ENCODE results near the gene KLF11.

Gene KLF11

DNA sequence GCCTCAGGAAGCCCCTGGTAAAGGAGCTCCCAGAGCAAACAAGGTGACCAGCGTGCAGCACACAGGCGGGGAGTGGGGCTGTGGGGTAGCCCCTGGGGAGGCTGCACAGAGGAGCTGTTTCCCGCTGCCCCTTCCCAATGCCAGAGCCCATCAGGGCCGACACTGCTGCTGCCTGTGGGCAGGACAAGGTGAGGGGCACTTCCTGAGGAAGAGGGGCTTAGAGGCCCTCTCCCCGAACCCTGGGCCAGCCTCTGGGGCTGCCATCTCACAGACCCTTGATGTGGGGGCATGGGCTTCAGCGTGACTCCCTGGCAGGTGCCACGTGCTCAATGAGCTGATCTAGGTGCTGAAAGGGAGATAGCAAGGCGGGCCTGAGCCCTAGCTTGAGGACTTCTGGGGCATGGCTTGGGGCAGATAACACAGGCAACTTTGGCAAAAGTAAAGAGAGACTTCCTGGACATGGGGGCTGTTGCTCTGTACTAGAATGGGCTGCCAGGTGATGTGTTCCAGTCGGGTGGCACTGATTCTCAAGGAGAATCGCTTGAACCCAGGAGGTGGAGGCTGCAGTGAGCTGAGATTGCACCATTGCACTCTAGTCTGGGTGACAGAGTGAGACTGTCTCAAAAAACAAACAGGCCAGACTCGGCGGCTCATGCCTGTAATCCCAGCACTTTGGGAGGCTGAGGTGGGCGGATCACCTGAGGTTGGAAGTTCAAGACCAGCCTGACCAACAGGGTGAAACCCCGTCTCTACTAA lies 9.9 kb upstream of the KLF11 start:
- Histone ChIP-seq H3K27me3 (ENCODE audit: insufficient read depth, low read depth, severe bottlenecking) (no peaks in the 10 kb centered on the region), H3K4me3 (ENCODE audit: low read depth, low read length) (no peak overlapping the region), H3K9me3 (ENCODE audit: severe bottlenecking) (no peaks in the 10 kb centered on the region), H3K27ac (peak overlapping the region; percentile 8; the same call in 1 of the 2 replicates), H3K36me3 (no peaks in the 10 kb centered on the region)
- no peak for DNase-seq
- TF ChIP-seq, protein P1, sequence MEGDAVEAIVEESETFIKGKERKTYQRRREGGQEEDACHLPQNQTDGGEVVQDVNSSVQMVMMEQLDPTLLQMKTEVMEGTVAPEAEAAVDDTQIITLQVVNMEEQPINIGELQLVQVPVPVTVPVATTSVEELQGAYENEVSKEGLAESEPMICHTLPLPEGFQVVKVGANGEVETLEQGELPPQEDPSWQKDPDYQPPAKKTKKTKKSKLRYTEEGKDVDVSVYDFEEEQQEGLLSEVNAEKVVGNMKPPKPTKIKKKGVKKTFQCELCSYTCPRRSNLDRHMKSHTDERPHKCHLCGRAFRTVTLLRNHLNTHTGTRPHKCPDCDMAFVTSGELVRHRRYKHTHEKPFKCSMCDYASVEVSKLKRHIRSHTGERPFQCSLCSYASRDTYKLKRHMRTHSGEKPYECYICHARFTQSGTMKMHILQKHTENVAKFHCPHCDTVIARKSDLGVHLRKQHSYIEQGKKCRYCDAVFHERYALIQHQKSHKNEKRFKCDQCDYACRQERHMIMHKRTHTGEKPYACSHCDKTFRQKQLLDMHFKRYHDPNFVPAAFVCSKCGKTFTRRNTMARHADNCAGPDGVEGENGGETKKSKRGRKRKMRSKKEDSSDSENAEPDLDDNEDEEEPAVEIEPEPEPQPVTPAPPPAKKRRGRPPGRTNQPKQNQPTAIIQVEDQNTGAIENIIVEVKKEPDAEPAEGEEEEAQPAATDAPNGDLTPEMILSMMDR (IDR thresholded peaks at IDR 0.05; ENCODE audit: low read depth, low read length), result no peak

DNA sequence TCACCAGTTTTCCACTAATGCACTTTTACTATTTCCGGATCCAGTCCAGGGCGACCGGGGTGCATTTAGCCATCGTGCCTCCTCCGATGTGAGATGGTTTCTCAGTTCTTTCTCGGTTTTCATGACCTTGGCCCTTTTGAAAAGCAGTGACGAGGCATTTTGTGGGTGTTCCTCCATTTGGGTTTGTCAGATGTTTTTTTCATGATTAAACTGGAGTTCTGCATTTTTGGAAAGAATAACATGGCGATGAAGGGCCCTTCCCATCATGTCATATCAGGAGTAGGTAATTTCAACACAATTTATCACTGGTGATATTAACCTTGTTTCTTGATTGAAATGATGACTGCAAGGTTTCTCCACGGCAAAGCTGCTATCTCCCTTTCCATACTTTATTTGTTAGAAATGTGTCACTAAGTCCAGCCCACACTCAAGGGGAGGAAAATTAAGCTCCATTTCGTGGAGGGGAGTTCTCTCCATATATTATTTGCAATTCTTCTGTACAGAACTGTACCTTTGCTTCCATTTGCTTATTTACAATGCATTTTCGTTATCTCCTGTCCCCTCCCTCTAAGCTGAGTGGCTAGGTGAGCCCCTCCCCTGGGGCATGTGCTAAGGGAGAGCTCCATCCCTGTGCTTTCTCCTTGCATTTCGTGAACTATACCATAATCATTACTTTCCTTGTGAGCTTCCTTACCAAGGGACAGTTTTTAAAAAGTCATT lies 8.9 kb upstream of the KLF11 start:
- Histone ChIP-seq H3K4me3 (ENCODE audit: low read depth, low read length) (no peak overlapping the region), H3K27me3 (ENCODE audit: insufficient read depth, low read depth, severe bottlenecking) (no peaks in the 10 kb centered on the region), H3K27ac (no peak overlapping the region), H3K9me3 (ENCODE audit: severe bottlenecking) (no peaks in the 10 kb centered on the region), H3K36me3 (no peaks in the 10 kb centered on the region)
- TF ChIP-seq, protein P1 (IDR thresholded peaks at IDR 0.05; ENCODE audit: low read depth, low read length), result no peak
- no peak for DNase-seq

DNA sequence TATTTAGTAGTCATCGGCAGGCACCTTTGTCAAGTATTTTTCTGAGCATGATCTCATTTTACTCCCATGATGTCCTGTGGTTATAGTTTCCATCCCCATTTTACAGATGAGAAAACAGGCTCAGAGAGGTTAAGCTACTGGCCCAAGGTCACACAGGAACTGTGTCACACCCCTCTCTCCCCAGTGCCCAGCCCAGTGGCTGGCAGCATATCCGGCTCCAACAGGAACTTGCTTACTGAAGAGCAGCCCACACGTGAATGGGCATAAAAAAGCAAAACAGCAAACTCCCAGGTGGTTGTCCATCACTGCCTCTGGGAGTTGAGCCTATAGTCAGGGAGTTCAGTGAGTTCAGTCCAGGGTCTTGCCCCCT lies 8.3 kb upstream of the KLF11 start:
- Histone ChIP-seq H3K27ac (no peak overlapping the region), H3K36me3 (no peaks in the 10 kb centered on the region), H3K4me3 (ENCODE audit: low read depth, low read length) (no peak overlapping the region), H3K9me3 (ENCODE audit: severe bottlenecking) (no peaks in the 10 kb centered on the region), H3K27me3 (ENCODE audit: insufficient read depth, low read depth, severe bottlenecking) (no peaks in the 10 kb centered on the region)
- TF ChIP-seq, protein P1 (IDR thresholded peaks at IDR 0.05; ENCODE audit: low read depth, low read length), result no peak
- DNase-seq, result no peak

DNA sequence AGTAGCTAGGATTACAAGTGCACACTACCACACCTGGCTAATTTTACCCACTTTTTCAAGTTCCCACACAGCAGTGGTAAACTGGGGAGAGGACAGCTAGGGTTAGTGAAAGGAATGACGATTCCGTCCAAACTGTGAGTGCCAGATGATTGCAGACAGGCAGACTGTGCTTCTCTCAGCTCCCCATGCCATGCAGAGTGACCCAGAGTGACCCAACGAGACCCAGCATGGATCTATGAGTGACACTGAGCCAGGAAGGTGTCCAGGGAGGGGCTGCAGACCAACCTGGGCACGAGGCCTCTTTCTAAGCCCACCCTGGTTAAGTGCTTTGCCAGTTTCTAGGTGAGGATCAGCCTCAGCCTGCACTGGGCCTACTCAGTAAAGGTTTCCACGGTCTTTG lies 7.7 kb upstream of the KLF11 start:
- H3K36me3 ChIP-seq, result no peaks in the 10 kb centered on the region
- no peaks in the 10 kb centered on the region for H3K9me3 ChIP-seq (ENCODE audit: severe bottlenecking)
- no peak overlapping the region for H3K4me3 ChIP-seq (ENCODE audit: low read depth, low read length)
- DNase-seq, result no peak
- H3K27ac ChIP-seq, result no peak overlapping the region
- TF ChIP-seq, protein P1 (IDR thresholded peaks at IDR 0.05; ENCODE audit: low read depth, low read length), result no peak
- H3K27me3 ChIP-seq (ENCODE audit: insufficient read depth, low read depth, severe bottlenecking), result no peaks in the 10 kb centered on the region

DNA sequence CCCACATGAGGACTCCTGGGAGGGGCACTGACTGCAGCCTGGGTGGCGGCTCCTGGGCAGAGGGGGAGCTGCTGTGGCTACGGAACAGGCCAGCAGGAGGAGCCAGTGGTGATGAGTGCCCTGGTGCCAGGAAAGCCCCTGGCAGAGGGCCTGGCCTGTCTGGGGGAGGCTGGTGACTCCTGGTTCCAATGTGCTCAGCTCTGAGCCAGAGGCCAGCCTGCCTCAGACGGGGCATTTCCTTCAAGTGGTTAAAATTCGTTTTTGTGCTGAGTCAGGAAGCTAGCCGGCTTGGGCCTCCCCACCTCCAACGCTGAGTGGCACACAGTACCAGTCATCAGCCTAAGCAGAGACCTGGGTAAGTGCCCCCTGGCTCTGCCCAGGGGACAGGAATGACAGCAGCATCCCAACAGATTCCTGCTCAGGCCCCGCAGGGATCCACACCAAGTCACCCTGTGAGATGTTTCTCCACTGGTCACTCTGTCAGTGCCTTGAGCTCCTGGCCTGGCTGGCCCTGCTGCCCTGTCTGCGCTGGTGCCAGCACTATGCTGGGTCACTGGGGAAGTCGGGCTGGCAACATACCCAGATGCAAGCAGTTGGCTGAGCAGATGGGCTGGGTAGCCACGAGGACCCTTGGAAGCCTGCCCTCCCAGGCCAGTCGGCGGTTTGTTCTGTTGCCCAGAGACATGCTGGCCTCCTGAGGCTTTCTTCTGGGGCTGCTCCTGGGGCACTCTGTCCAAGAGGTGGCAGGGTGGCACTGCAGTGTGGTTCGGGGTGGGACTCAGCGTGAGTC lies 7.1 kb upstream of the KLF11 start:
- no peaks in the 10 kb centered on the region for H3K27me3 ChIP-seq (ENCODE audit: insufficient read depth, low read depth, severe bottlenecking)
- H3K9me3 ChIP-seq (ENCODE audit: severe bottlenecking), result no peaks in the 10 kb centered on the region
- no peak overlapping the region for H3K4me3 ChIP-seq (ENCODE audit: low read depth, low read length)
- H3K36me3 ChIP-seq, result no peaks in the 10 kb centered on the region
- no peak for DNase-seq
- H3K27ac ChIP-seq, result no peak overlapping the region
- TF ChIP-seq, protein P1 (IDR thresholded peaks at IDR 0.05; ENCODE audit: low read depth, low read length), result peak; percentile 71

Data from WERI-Rb-1 (cell line).